ENCODE measurements around the gene GNAO1. TPM values are rescaled to one million over a fixed set of nuclear protein-coding genes. Genes with fewer than 3 reads are reported as not detected.
"Not testable (repeated sequence)": the region's sequence is repeated elsewhere in the genome, so short reads cannot be mapped to it uniquely, and the experiment has no call there.

Gene GNAO1
- polyA plus RNA-seq, 5 donors: 20.6 to 27.7 (median 24.2) TPM

GRCh38 chr16:56362057-56362655, 170.9 kb downstream of the GNAO1 start:
- no peak for DNase-seq

DNA sequence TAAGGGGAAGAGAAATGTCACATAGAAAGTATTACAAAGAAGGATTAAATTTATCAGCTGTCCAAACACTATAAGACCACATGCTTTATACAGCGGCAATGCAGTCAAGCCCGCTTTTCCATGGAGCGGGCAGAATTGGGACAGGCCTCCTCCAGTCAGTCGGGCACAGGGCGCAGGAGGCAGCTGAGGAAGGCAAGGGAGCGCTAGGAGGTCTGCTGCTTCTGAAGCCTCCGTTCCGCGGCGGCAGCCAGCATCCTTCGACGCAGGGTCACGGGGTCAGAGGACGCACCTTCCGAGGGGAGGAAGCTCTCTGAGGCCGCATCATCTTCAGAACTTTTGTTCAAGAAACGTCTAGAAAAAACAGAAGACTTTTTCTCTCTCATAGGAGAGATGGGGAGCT, 171.4 kb downstream of the GNAO1 start:
- DNase-seq: no peak

- no peak for DNase-seq
These were observed 172.0 kb downstream of the GNAO1 start for GRCh38 chr16:56363181-56363716.

DNA sequence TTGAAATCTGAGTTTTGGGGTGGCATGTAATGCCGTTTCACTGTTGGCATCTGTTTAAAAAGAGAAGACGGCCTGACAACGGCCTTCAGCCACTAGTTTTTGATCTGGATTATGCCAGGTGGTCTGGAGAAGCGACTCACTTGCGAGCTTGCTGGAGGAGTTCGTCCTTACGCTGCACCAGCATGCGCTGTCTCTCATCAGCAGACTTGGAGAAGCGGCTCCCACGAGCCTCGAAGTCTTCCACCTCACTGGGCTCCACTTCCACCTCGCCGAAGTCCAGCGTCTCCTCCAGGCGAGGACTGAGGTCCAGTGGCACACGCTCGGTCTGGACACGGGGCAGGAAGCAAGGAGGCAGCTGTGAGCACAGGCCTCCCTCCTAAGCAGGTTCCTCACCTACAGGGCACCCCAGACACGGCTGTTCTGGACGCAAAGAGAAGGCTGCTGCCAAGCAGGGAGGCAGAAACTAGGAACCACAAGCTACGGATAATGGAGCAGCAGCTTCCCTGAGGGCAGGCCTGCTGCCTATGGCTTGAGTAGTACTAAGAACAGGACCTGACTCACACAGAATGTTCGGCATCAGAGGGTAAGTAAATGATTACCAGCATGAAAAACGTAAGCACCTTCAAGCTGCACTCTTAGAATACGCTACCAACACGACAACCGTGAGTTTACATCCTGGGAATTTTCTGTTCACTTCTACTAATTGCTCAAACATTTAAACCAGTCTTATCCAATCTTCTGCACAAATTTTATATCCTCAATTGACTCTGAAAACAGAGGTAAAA, 172.7 kb downstream of the GNAO1 start:
- DNase-seq: no peak

GRCh38 chr16:56364865-56365264, 173.6 kb downstream of the GNAO1 start:
- no peak for DNase-seq

- no peak for DNase-seq
These were observed 174.3 kb downstream of the GNAO1 start for GRCh38 chr16:56365552-56365951.

DNA sequence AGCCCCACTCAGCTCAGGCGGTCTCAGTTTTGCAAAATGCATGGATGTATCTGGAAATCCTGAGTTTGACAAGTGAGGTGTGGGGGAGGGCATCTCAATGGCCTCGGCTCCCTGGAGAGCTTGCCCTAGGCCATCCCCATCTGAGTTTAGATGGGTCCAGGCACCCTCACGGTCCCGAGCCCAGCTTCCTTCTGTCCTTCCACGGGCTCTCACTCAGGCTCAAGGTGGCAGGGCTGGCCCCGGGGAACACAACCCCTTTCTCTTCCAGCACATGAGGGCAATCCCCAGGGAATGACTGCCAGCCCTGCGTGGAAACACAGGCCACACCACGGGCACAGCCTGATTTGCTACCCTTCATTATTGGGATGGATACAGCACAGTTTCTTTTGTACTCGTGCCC, 175.7 kb downstream of the GNAO1 start:
- DNase-seq: no peak

GRCh38 chr16:56367764-56368163, 176.5 kb downstream of the GNAO1 start:
- no peak for DNase-seq

DNA sequence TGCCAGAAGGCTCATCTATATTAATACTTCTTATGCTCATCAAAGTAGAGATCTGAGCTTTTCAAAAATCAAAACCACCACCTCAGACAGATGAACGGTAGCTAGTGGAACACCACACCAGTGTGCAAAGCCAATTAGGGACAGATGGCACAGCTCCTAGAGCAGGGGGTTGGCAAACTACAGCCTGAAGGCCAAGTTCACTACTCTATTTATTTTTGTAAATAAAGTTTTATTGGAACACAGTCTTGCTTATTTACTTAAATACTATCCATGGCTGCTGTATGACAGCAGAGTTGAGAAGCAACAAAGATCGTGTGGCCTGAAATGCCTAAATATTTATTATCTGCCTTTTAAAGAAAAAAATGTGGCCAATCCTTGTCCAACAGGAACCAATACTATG, 177.3 kb downstream of the GNAO1 start:
- DNase-seq: no peak

GRCh38 chr16:56369202-56369601, 177.9 kb downstream of the GNAO1 start:
- DNase-seq: no peak

- DNase-seq: no peak
These were observed 179.0 kb downstream of the GNAO1 start for GRCh38 chr16:56370185-56370874.

- no peak for DNase-seq
These were observed 179.8 kb downstream of the GNAO1 start for GRCh38 chr16:56370875-56371659.

- DNase-seq: no peak
These were observed 180.3 kb downstream of the GNAO1 start for GRCh38 chr16:56371660-56371937.

GRCh38 chr16:56372013-56372634, 180.8 kb downstream of the GNAO1 start:
- DNase-seq: no peak

DNA sequence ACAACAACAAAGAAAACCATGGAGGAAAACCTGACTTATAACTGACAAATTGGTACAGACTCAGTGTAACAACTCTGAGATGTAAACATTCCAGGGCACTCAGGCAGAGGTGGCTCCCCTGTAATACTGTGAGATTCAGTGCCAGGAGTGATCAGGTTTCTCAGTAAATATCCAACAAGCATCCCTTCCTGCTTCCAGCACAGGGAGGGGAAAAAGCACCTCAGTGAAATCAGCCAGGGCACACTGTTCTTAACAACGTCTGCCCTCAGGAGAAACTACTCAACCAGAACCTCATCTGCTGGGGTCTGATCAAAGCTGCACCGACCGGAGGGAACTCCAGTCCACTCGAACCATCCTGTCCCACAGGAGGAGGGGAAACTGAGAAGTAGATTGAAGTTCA, 181.7 kb downstream of the GNAO1 start:
- DNase-seq: no peak

DNA sequence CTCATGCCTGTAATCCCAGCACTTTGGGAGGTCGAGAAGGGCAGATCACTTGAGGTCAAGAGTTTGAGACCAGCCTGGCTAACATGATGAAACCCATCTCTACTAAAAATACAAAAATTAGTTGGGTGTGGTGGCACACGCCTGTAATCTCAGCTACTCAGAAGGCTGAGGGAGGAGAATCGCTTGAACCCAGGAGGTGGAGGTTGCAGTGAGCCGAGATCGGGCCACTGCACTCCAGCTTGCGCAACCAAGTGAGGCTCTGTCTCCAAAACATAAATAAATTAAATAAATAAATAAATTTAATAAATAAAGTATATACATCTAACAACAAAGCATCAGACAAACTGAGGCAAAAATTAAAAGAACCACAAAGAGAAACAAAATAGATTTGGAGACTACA, 184.5 kb downstream of the GNAO1 start:
- DNase-seq: not testable (repeated sequence)

GRCh38 chr16:56379044-56379443, 187.8 kb downstream of the GNAO1 start:
- DNase-seq: not testable (repeated sequence)

DNA sequence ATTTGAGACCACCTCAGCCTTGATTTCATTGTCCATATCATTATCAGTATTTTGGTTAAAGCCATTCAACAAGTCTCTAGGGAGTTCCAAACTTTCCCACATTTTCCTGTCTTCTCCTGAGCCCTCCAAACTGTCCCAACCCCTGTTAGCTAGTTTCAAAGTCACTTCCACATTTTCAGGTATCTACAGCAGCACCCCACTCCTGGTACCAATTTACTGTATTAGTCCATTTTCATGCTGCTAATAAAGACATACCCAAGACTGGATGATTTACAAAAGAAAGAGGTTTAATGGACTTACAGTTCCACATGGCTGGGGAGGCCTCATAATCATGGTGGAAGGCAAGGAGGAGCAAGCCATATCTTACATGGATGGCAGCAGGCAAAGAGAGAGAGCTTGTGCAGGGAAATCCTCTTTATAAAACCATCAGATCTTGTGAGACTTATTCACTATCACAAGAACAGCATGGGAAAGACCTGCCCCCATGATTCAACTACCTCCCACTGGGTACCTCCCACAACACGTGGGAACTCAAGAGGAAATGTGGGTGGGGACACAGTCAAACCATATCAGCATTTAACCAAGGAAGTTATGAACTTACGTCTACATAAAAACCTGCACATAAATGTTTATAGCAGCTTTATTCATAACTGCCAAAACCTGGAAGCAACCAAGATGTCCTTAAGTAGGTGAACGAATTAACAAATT, 189.6 kb downstream of the GNAO1 start:
- not testable (repeated sequence) for DNase-seq

DNA sequence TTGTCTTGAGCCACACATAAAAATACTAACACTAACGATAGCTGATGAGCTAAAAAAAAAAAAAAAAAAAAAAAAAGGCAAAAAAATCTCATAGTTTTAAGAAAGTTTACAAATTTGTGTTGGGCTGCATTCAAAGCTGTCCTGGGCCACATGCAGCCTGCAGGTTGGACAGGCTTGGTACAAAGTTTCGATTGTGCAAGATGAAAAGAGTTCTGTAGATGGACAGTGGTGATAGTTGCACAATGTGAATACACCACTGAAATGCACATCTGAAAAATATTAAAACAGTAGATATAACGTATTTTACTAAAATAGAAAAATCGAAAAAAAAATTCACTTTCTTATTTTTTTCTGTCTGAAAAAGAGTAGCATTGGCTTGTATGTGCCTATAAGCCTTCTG, 191.2 kb downstream of the GNAO1 start:
- DNase-seq: no peak

GRCh38 chr16:56382901-56383355, 191.6 kb downstream of the GNAO1 start:
- no peak for DNase-seq
